Measurements from ENCODE around the gene CHST13. TPM values are rescaled to one million over a fixed set of nuclear protein-coding genes. Genes with fewer than 3 reads are reported as not detected.

The CHST13 gene
- total RNA-seq, 1 experiment from 2014 or later = 0.91 TPM

GRCh38 chr3:126527006-126527405 is 3.1 kb downstream of the CHST13 start:
- H3K9me2 ChIP-seq (ENCODE audit: insufficient read depth) = no peaks in the 10 kb centered on the region
- no peak overlapping the region for H3K4me2 ChIP-seq (ENCODE audit: low read length)
- H3K36me3 ChIP-seq (ENCODE audit: control insufficient read depth in 1 of 2, insufficient read depth in 2 of 2, low read length in 2 of 2) = no peaks in the 10 kb centered on the region
- H3K9ac ChIP-seq (ENCODE audit: low read length) = no peak overlapping the region
- no TSS peak for BruUV-seq (replicated peaks)
- no peak overlapping the region for H2AFZ ChIP-seq (ENCODE audit: low read depth, low read length, poor library complexity, severe bottlenecking)
- ChIA-PET POLR2A (no interaction called here), CTCF (no interaction called here), RAD21 (ENCODE audit: low non-redundant PET in 1 of 2, low total read pairs in 2 of 2, uncharacterized antibody in 2 of 2, unreplicated experiment in 2 of 2) (no interaction called here)
- no peaks in the 10 kb centered on the region for H4K20me1 ChIP-seq (ENCODE audit: insufficient read depth)
- no peak for ATAC-seq
- peaks cover 6% of the 10 kb centered on the region; the same call in 1 of the 2 replicates for H3K27me3 ChIP-seq (ENCODE audit: insufficient read depth, low read length)
- DNase-seq (ENCODE audit: low read depth, low spot score) = no peak
- intact Hi-C loops (cut with micrococcal nuclease) = loop anchor here (10.0 kb wide), 1 partner anchor 138 kb away; no protein-coding TSS in a partner anchor
- H3K9me3 ChIP-seq (ENCODE audit: control insufficient read depth in 1 of 2, insufficient read depth in 1 of 2, low read depth in 1 of 2, low read length in 2 of 2) = no peaks in the 10 kb centered on the region
- H3K79me2 ChIP-seq (ENCODE audit: insufficient read depth, low read length) = no peaks in the 10 kb centered on the region
- no peak overlapping the region for H3K4me3 ChIP-seq (replicated peaks in 1 of 2; ENCODE audit: low read depth in 1 of 2, low read length in 2 of 2)
- no peak overlapping the region for H3K27ac ChIP-seq (ENCODE audit: low read depth, low read length)
- peaks cover 4 to 13% of the 10 kb centered on the region in 2 experiments; a peak in 2 of 4 replicates for H3K4me1 ChIP-seq (ENCODE audit: control insufficient read depth in 1 of 2, insufficient read depth in 2 of 2, low read length in 2 of 2)
- no peak for TF ChIP-seq CEBPB (IDR thresholded peaks at IDR 0.05; ENCODE audit: low read depth)
- no peak for TF ChIP-seq SP1 (IDR thresholded peaks at IDR 0.05; ENCODE audit: low read depth)
- no peak for TF ChIP-seq SIN3A (IDR thresholded peaks at IDR 0.05; ENCODE audit: low read depth)
- TF ChIP-seq EZH2phosphoT487 (IDR thresholded peaks at IDR 0.05; ENCODE audit: borderline replicate concordance) = no peak
- TF ChIP-seq JUND (IDR thresholded peaks at IDR 0.05) = no peak
- TF ChIP-seq CTCF (IDR thresholded peaks at IDR 0.05 in 2 of 3, conservative IDR thresholded peaks at IDR 0.05 in 1 of 3; ENCODE audit: borderline replicate concordance in 1 of 3, insufficient read depth in 1 of 3, low read depth in 2 of 3, low read length in 2 of 3) = no peak
- TF ChIP-seq ATF3 (IDR thresholded peaks at IDR 0.05) = no peak
- no peak for TF ChIP-seq EZH2 (IDR thresholded peaks at IDR 0.05)
- TF ChIP-seq YY1 (IDR thresholded peaks at IDR 0.05; ENCODE audit: extremely low read depth, insufficient replicate concordance, low read depth, low read length) = no peak
- no peak for TF ChIP-seq ELF1 (IDR thresholded peaks at IDR 0.05; ENCODE audit: borderline replicate concordance, low read depth)
- no peak for TF ChIP-seq POLR2A (IDR thresholded peaks at IDR 0.05; ENCODE audit: borderline replicate concordance, extremely low read depth, insufficient read depth, insufficient read length)
- TF ChIP-seq RAD21 (IDR thresholded peaks at IDR 0.05; ENCODE audit: low read depth) = no peak

All from HCT116 (cell line).